A549 (cell line): Measurements from ENCODE around the gene AMN1. TPM values are rescaled to one million over a fixed set of nuclear protein-coding genes. Genes with fewer than 3 reads are reported as not detected.

Experiments used
- ATAC-seq, 2 experiments: fragments of 200-7000 bp in 1 of 2; fragments of >200 bp in 1 of 2; cut with Nextera tagmentation in 1 of 2; cut with Tn5 transposase in 1 of 2; 3 replicates each; pipeline versions ENCODE4 v1.8.0 to v1.9.1; 2018 to 2020; ENCODE audit warnings: mild to moderate bottlenecking in 1 of 2, moderate library complexity in 1 of 2
- CTCF ChIA-PET: fragments of 300-600 bp; sonication (Branson Sonifier 250); formaldehyde crosslinking; extraction: SDS; loops from one replicate; lab custom pipeline; 2021; ENCODE audit warnings: antibody characterized with exemption, inconsistent platforms; lab: Yijun Ruan, JAX
- POLR2A ChIA-PET: fragments of 350-600 bp; formaldehyde crosslinking; extraction: SDS; loops from one replicate; lab custom pipeline; 2021; ENCODE audit warnings: antibody characterized with exemption, inconsistent platforms; lab: Yijun Ruan, JAX
- DNase-seq, 2 experiments: peaks; one replicate each; pipeline versions ENCODE4 v3.0.0 to v3.0.0-alpha.2; 2011 to 2016; ENCODE audit warnings: low read depth in 1 of 2, low spot score in 1 of 2
- FAIRE-seq: peaks from 2 replicates; lab custom pipeline; 2011; peaks lifted over from hg19 to GRCh38; lab: Jason Lieb, UNC
- H3K27ac ChIP-seq, 2 experiments: fragments of >200 bp; sonication (Bioruptor Twin); formaldehyde crosslinking; 3 replicates each; pipeline ENCODE4 v1.5.1; 2016 to 2017
- H3K4me1 ChIP-seq: fragments of >200 bp; sonication (Bioruptor Twin); formaldehyde crosslinking; 3 replicates; pipeline ENCODE4 v1.6.1; 2016
- H3K4me2 ChIP-seq: fragments of >200 bp; sonication (Bioruptor Twin); formaldehyde crosslinking; 3 replicates; pipeline ENCODE4 v1.6.1; 2016
- H3K4me3 ChIP-seq: fragments of >200 bp; sonication (Bioruptor Twin); formaldehyde crosslinking; 3 replicates; pipeline ENCODE4 v1.5.1; 2016
- H3K9me3 ChIP-seq: fragments of >200 bp; sonication (Bioruptor Twin); formaldehyde crosslinking; 3 replicates; pipeline ENCODE4 v1.6.1; 2016
- BHLHE40 ChIP-seq: IDR thresholded peaks from 2 replicates; pipeline ENCODE4 v1.6.1; 2012; ENCODE audit warnings: low read depth, low read length, inconsistent platforms
- CBX2 ChIP-seq: fragments of 200-600 bp; sonication (generic); IDR thresholded peaks from 2 replicates; pipeline ENCODE4 v1.6.1; 2016; ENCODE audit warnings: low read depth, mild to moderate bottlenecking, borderline replicate concordance
- CEBPB ChIP-seq, 2 experiments: fragments of >200 bp in 1 of 2; sonication (Bioruptor Twin) in 1 of 2; formaldehyde crosslinking in 1 of 2; IDR thresholded peaks; 2 replicates each; pipeline ENCODE4 v1.6.1; 2012 to 2016
- EHMT2 ChIP-seq: fragments of 200-600 bp; sonication (generic); IDR thresholded peaks from 2 replicates; pipeline ENCODE4 v1.6.1; 2016; ENCODE audit warnings: antibody characterized with exemption, low read depth, mild to moderate bottlenecking, moderate library complexity
- GATA3 ChIP-seq: IDR thresholded peaks from 2 replicates; pipeline ENCODE4 v1.6.1; 2012; ENCODE audit warnings: borderline replicate concordance
- HOXB5 ChIP-seq: fragments of 250-450 bp; sonication (Bioruptor Pico); IDR thresholded peaks from 2 replicates; pipeline ENCODE4 v1.5.0; 2020; ENCODE audit warnings: mild to moderate bottlenecking, moderate library complexity
- JUN ChIP-seq, 2 experiments: fragments of >200 bp; sonication (Bioruptor Twin); formaldehyde crosslinking; IDR thresholded peaks; 2 replicates in 1 of 2; 3 replicates in 1 of 2; pipeline ENCODE4 v1.6.1; 2016 to 2017
- JUNB ChIP-seq: fragments of >200 bp; sonication (Bioruptor Twin); formaldehyde crosslinking; IDR thresholded peaks from 2 replicates; pipeline ENCODE4 v1.6.1; 2016
- KDM5A ChIP-seq: fragments of 200-600 bp; sonication (generic); IDR thresholded peaks from 2 replicates; pipeline ENCODE4 v1.6.1; 2016; ENCODE audit warnings: antibody characterized with exemption, mild to moderate bottlenecking
- MAFK ChIP-seq: fragments of 450-650 bp; IDR thresholded peaks from 2 replicates; pipeline ENCODE4 v1.6.1; 2014; ENCODE audit not compliant: partially characterized antibody
- MAZ ChIP-seq: fragments of 150-350 bp; IDR thresholded peaks from 2 replicates; pipeline ENCODE4 v1.6.1; 2014; ENCODE audit warnings: antibody characterized with exemption, low read depth, low read length, borderline replicate concordance
- POLR2A ChIP-seq: IDR thresholded peaks from 2 replicates; pipeline ENCODE4 v1.6.1; 2012; ENCODE audit warnings: mild to moderate bottlenecking, low read length
- RFX5 ChIP-seq: fragments of 450-650 bp; IDR thresholded peaks from 2 replicates; pipeline ENCODE4 v1.7.1; 2014; ENCODE audit warnings: antibody characterized with exemption, mild to moderate bottlenecking, moderate library complexity
- RNF2 ChIP-seq: fragments of 200-600 bp; sonication (generic); IDR thresholded peaks from 2 replicates; pipeline ENCODE4 v1.6.1; 2016; ENCODE audit warnings: low read depth, mild to moderate bottlenecking, antibody characterized with exemption, moderate library complexity, borderline replicate concordance
- ZFP36 ChIP-seq: fragments of 450-650 bp; IDR thresholded peaks from 2 replicates; pipeline ENCODE4 v1.6.1; 2014; ENCODE audit warnings: borderline replicate concordance; ENCODE audit not compliant: partially characterized antibody
- ZNF302 ChIP-seq: fragments of 250-450 bp; sonication (Bioruptor Pico); IDR thresholded peaks from 2 replicates; pipeline ENCODE4 v1.9.0; 2021; ENCODE audit warnings: inconsistent platforms, mild to moderate bottlenecking, moderate library complexity
- WGBS: methylation state at CpG from one replicate; pipeline ENCODE4 v1.1.6; 2017; ENCODE audit errors: missing lambda C conversion rate; 5-methylcytosine and 5-hydroxymethylcytosine counted together
- polyA plus RNA-seq, 4 experiments: library from polyadenylated mRNA; depleted of rRNA in 3 of 4; stranded (reverse); fragments of >200 nt; fragmentation: RNase III in 1 of 4; extraction: RNeasy Plus Mini Kit Qiagen cat#74134 plus additional on column Dnase treatment in 1 of 4; gene quantifications; 2 replicates in 3 of 4; 3 replicates in 1 of 4; pipeline ENCODE4 v1.2.3, GENCODE V29; 2011 to 2017
- TF ChIP-seq, protein P1 (sequence below): fragments of 250-450 bp; sonication (Bioruptor Pico); IDR thresholded peaks from 2 replicates; pipeline ENCODE4 v1.5.0; 2020; ENCODE audit warnings: low read depth, mild to moderate bottlenecking, moderate library complexity
- TF ChIP-seq, protein P2 (sequence below): fragments of 150-350 bp; IDR thresholded peaks from 2 replicates; pipeline ENCODE4 v1.6.1; 2014; ENCODE audit warnings: low read depth, mild to moderate bottlenecking, low read length
- TF ChIP-seq, protein P3 (sequence below): fragments of >200 bp; sonication (Bioruptor Twin); formaldehyde crosslinking; IDR thresholded peaks from 2 replicates; pipeline ENCODE4 v1.6.1; 2016

AMN1 gene
- polyA plus RNA-seq, 2 of the 4 experiments (the other 2 are of a cell fraction) = 18.5 to 53.3 TPM

GRCh38 chr12:31651893-31652521 lies 76.8 kb downstream of the AMN1 start:
- 89% methylated on average over 18 of the region's 18 CpGs for WGBS
- peaks cover 8% of the 10 kb centered on the region; the same call in 2 of the 3 replicates for H3K4me1 ChIP-seq
- TF ChIP-seq JUN (IDR thresholded peaks at IDR 0.05) (no peak), BHLHE40 (no peak), RNF2 (no peak)
- TF ChIP-seq, protein P1, sequence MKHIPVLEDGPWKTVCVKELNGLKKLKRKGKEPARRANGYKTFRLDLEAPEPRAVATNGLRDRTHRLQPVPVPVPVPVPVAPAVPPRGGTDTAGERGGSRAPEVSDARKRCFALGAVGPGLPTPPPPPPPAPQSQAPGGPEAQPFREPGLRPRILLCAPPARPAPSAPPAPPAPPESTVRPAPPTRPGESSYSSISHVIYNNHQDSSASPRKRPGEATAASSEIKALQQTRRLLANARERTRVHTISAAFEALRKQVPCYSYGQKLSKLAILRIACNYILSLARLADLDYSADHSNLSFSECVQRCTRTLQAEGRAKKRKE (CRISPR knock-in tag) = no peak
- TF ChIP-seq, protein P2, sequence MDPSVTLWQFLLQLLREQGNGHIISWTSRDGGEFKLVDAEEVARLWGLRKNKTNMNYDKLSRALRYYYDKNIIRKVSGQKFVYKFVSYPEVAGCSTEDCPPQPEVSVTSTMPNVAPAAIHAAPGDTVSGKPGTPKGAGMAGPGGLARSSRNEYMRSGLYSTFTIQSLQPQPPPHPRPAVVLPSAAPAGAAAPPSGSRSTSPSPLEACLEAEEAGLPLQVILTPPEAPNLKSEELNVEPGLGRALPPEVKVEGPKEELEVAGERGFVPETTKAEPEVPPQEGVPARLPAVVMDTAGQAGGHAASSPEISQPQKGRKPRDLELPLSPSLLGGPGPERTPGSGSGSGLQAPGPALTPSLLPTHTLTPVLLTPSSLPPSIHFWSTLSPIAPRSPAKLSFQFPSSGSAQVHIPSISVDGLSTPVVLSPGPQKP = no peak
- POLR2A ChIA-PET = no interaction called here
- no peak overlapping the region for H3K27ac ChIP-seq
- CTCF ChIA-PET = interaction anchor here (0.6 to 4.7 kb wide), 23 partner anchors 10 to 1103 kb away, joined by 3 to 81 read pairs (median 5); partner anchors contain the start of genes BICD1, FGD4, RESF1 and YARS2
- H3K4me3 ChIP-seq = no peak overlapping the region
- H3K4me2 ChIP-seq = no peak overlapping the region
- ATAC-seq (no peak), DNase-seq (no peak), FAIRE-seq (no peak)
- no peaks in the 10 kb centered on the region for H3K9me3 ChIP-seq

GRCh38 chr12:31650918-31651317 lies 77.9 kb downstream of the AMN1 start:
- no peak overlapping the region for H3K4me3 ChIP-seq
- H3K9me3 ChIP-seq = no peaks in the 10 kb centered on the region
- WGBS = 41% methylated on average over 6 of the region's 6 CpGs
- no peak overlapping the region for H3K4me2 ChIP-seq
- no peak for TF ChIP-seq CBX2
- TF ChIP-seq JUN (IDR thresholded peaks at IDR 0.05) = no peak
- TF ChIP-seq JUNB = no peak
- peak in 1 of 2 experiments; percentile 11; a peak in 1 of 4 replicates for TF ChIP-seq CEBPB (IDR thresholded peaks at IDR 0.05)
- TF ChIP-seq GATA3 = peak; percentile 70
- no peak for TF ChIP-seq RNF2
- TF ChIP-seq, all 56 proteins: peak for 2
- DNase-seq (peak in 1 of 2 experiments; percentile 69), ATAC-seq (peak in 1 of 2 experiments; percentile 16; a peak in 3 of 6 replicates), FAIRE-seq (no peak)
- ChIA-PET CTCF (interaction anchor here (4.7 kb wide), 1 partner anchor 658 kb away, joined by 81 read pairs; no protein-coding TSS in a partner anchor), POLR2A (no interaction called here)
- H3K4me1 ChIP-seq = peaks cover 8% of the 10 kb centered on the region; the same call in 2 of the 3 replicates
- peak overlapping the region; percentile 36 to 40; a peak in 2 of 6 replicates for H3K27ac ChIP-seq

- POLR2A ChIA-PET = interaction anchor here (0.7 kb wide), 1 partner anchor 619 kb away, joined by 3 read pairs; no protein-coding TSS in a partner anchor
- no peak for ATAC-seq
Observed at GRCh38 chr12:31647086-31647491, 81.7 kb downstream of the AMN1 start.

GRCh38 chr12:31645924-31646323 lies 82.9 kb downstream of the AMN1 start:
- Histone ChIP-seq H3K4me1 (peaks cover 23% of the 10 kb centered on the region; the same call in 2 of the 3 replicates), H3K27ac (peak overlapping the region in 1 of 2 experiments; percentile 38; a peak in 1 of 6 replicates), H3K4me2 (no peak overlapping the region), H3K9me3 (no peaks in the 10 kb centered on the region)
- CTCF ChIA-PET = interaction anchor here (1.1 to 9.5 kb wide), 7 partner anchors 8 to 394 kb away, joined by 3 to 119 read pairs (median 7); no protein-coding TSS in a partner anchor
- POLR2A ChIA-PET = interaction anchor here (0.6 kb wide), 1 partner anchor 119 kb away, joined by 3 read pairs; no protein-coding TSS in a partner anchor
- 82% methylated on average over 5 of the region's 5 CpGs for WGBS
- no peak for DNase-seq
- TF ChIP-seq POLR2A = no peak
- no peak for TF ChIP-seq ZNF302 (CRISPR knock-in tag)
- TF ChIP-seq, protein P3, sequence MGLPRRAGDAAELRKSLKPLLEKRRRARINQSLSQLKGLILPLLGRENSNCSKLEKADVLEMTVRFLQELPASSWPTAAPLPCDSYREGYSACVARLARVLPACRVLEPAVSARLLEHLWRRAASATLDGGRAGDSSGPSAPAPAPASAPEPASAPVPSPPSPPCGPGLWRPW = no peak
- no peak for TF ChIP-seq KDM5A
- TF ChIP-seq HOXB5 (CRISPR knock-in tag) = no peak
- TF ChIP-seq, protein P2 = no peak
- no peak for TF ChIP-seq RFX5
- no peak for TF ChIP-seq BHLHE40
- TF ChIP-seq, all 56 proteins: peak for 0
- no peak for FAIRE-seq
- no peak overlapping the region for H3K4me3 ChIP-seq
- no peak for ATAC-seq

More at GRCh38 chr12:31647086-31647491, 81.7 kb downstream of the AMN1 start:
- no peak overlapping the region for H3K4me2 ChIP-seq
- no peak for DNase-seq
- no peak overlapping the region for H3K4me3 ChIP-seq
- TF ChIP-seq MAZ (no peak), JUNB (no peak), MAFK (no peak), EHMT2 (no peak), ZFP36 (no peak)
- no peaks in the 10 kb centered on the region for H3K9me3 ChIP-seq
- FAIRE-seq = no peak
- WGBS = 57% methylated on average over 7 of the region's 7 CpGs
- CTCF ChIA-PET = interaction anchor here (0.6 to 2.1 kb wide), 7 partner anchors 9 to 1025 kb away, joined by 3 to 11 read pairs (median 4); no protein-coding TSS in a partner anchor
- H3K4me1 ChIP-seq = peaks cover 23% of the 10 kb centered on the region; the same call in 2 of the 3 replicates
- peak overlapping the region in 1 of 2 experiments; percentile 20; a peak in 1 of 6 replicates for H3K27ac ChIP-seq
